ENCODE results near the gene GALNT5.

Gene GALNT5

GRCh38 chr2:157315901-157316300, 58.4 kb downstream of the GALNT5 start:
- Histone ChIP-seq H3K36me3 (ENCODE audit: control insufficient read depth in 1 of 2, insufficient read depth in 2 of 2, low read length in 2 of 2) (no peaks in the 10 kb centered on the region), H3K27me3 (ENCODE audit: low read depth, low read length) (no peaks in the 10 kb centered on the region), H3K9me3 (ENCODE audit: control insufficient read depth in 1 of 2, low read length in 2 of 2) (no peaks in the 10 kb centered on the region), H3K4me3 (ENCODE audit: low read depth in 1 of 2, low read length in 2 of 2) (no peak overlapping the region), H3K27ac (ENCODE audit: low read length) (no peak overlapping the region), H3K4me1 (ENCODE audit: control insufficient read depth in 1 of 2, insufficient read depth in 2 of 2, low read length in 2 of 2) (no peaks in the 10 kb centered on the region)

- H3K9me3 ChIP-seq (ENCODE audit: control insufficient read depth in 1 of 2, low read length in 2 of 2): no peaks in the 10 kb centered on the region
- no peaks in the 10 kb centered on the region for H3K27me3 ChIP-seq (ENCODE audit: low read depth, low read length)
- no peak overlapping the region for H3K27ac ChIP-seq (ENCODE audit: low read length)
- no peaks in the 10 kb centered on the region for H3K36me3 ChIP-seq (ENCODE audit: control insufficient read depth in 1 of 2, insufficient read depth in 2 of 2, low read length in 2 of 2)
- H3K4me3 ChIP-seq (ENCODE audit: low read depth in 1 of 2, low read length in 2 of 2): no peak overlapping the region
- H3K4me1 ChIP-seq (ENCODE audit: control insufficient read depth in 1 of 2, insufficient read depth in 2 of 2, low read length in 2 of 2): no peaks in the 10 kb centered on the region
Observed at GRCh38 chr2:157318884-157319283, 61.4 kb downstream of the GALNT5 start.

DNA sequence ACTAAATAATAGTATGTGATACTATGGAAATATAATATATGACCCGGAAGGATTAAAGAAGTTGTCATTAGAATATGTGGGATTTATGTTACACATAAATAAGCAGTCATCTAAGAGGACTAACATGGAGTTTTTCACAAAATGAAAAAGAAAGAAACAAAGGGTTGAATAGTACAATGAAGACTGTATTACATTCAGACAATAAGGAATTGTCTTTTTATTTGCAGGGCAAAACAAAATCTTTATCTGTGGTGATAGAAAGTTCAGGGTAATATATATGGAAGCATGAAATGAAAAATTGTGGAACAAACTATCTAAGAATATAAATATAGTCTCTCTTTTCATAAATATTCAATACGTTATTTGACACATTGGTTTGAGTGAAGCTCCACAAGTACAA, 62.3 kb downstream of the GALNT5 start:
- no peaks in the 10 kb centered on the region for H3K27me3 ChIP-seq (ENCODE audit: low read depth, low read length)
- H3K9me3 ChIP-seq (ENCODE audit: control insufficient read depth in 1 of 2, low read length in 2 of 2): no peaks in the 10 kb centered on the region
- no peaks in the 10 kb centered on the region for H3K36me3 ChIP-seq (ENCODE audit: control insufficient read depth in 1 of 2, insufficient read depth in 2 of 2, low read length in 2 of 2)
- no peak overlapping the region for H3K4me3 ChIP-seq (ENCODE audit: low read depth in 1 of 2, low read length in 2 of 2)
- H3K27ac ChIP-seq (ENCODE audit: low read length): no peak overlapping the region
- no peaks in the 10 kb centered on the region for H3K4me1 ChIP-seq (ENCODE audit: control insufficient read depth in 1 of 2, insufficient read depth in 2 of 2, low read length in 2 of 2)

DNA sequence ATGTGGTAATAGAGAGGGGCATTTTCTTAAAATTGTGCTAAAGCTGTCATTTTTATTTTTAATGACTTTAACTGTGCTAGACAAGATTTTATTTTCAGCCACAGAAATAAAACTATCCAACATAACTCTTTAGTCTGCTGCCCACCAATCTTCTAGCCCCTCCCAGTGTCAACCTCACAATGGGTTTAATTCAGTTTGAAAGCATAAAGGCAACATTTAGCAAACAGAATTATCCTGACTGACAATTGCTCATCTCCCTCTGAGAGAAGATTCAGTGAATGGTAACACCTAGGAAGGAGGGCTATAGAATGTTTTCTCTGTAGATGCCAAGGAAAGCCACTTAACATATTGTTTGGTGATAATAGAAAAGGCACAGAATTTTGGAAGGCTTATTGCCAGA, 62.9 kb downstream of the GALNT5 start:
- no peak overlapping the region for H3K27ac ChIP-seq (ENCODE audit: low read length)
- H3K9me3 ChIP-seq (ENCODE audit: control insufficient read depth in 1 of 2, low read length in 2 of 2): no peaks in the 10 kb centered on the region
- no peaks in the 10 kb centered on the region for H3K36me3 ChIP-seq (ENCODE audit: control insufficient read depth in 1 of 2, insufficient read depth in 2 of 2, low read length in 2 of 2)
- no peak overlapping the region for H3K4me3 ChIP-seq (ENCODE audit: low read depth in 1 of 2, low read length in 2 of 2)
- H3K27me3 ChIP-seq (ENCODE audit: low read depth, low read length): no peaks in the 10 kb centered on the region
- H3K4me1 ChIP-seq (ENCODE audit: control insufficient read depth in 1 of 2, insufficient read depth in 2 of 2, low read length in 2 of 2): no peaks in the 10 kb centered on the region

DNA sequence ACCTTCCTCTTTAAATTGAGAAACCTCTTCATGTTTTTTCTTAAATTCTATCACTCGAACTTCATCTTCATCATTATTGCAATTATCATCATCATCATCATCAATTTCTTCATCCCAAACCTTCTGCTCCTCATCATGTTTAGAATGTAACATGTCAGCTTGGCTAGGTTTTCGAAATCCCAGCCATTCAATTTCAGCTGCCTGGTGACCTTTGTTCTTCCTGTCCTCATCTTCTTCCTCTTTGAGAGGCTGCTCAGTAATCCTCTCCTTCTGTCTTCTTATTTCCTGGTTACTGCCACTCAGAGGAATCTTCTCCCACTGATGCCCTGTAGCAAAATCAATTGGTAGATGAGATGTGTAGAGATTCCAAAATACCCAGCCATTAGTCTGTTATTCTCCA, 64.0 kb downstream of the GALNT5 start:
- Histone ChIP-seq H3K27ac (ENCODE audit: low read length) (no peak overlapping the region), H3K27me3 (ENCODE audit: low read depth, low read length) (no peaks in the 10 kb centered on the region), H3K4me1 (ENCODE audit: control insufficient read depth in 1 of 2, insufficient read depth in 2 of 2, low read length in 2 of 2) (no peaks in the 10 kb centered on the region), H3K36me3 (ENCODE audit: control insufficient read depth in 1 of 2, insufficient read depth in 2 of 2, low read length in 2 of 2) (no peaks in the 10 kb centered on the region), H3K9me3 (ENCODE audit: control insufficient read depth in 1 of 2, low read length in 2 of 2) (no peaks in the 10 kb centered on the region), H3K4me3 (ENCODE audit: low read depth in 1 of 2, low read length in 2 of 2) (no peak overlapping the region)

- Histone ChIP-seq H3K9me3 (ENCODE audit: control insufficient read depth in 1 of 2, low read length in 2 of 2) (no peaks in the 10 kb centered on the region), H3K27ac (ENCODE audit: low read length) (no peak overlapping the region), H3K36me3 (ENCODE audit: control insufficient read depth in 1 of 2, insufficient read depth in 2 of 2, low read length in 2 of 2) (no peaks in the 10 kb centered on the region), H3K27me3 (ENCODE audit: low read depth, low read length) (no peaks in the 10 kb centered on the region), H3K4me1 (ENCODE audit: control insufficient read depth in 1 of 2, insufficient read depth in 2 of 2, low read length in 2 of 2) (peaks cover 0 to 4% of the 10 kb centered on the region in 2 donors), H3K4me3 (ENCODE audit: low read depth in 1 of 2, low read length in 2 of 2) (no peak overlapping the region)
Observed at GRCh38 chr2:157322432-157322831, 64.9 kb downstream of the GALNT5 start.

- H3K4me3 ChIP-seq (ENCODE audit: low read depth in 1 of 2, low read length in 2 of 2): no peak overlapping the region
- H3K36me3 ChIP-seq (ENCODE audit: control insufficient read depth in 1 of 2, insufficient read depth in 2 of 2, low read length in 2 of 2): no peaks in the 10 kb centered on the region
- H3K9me3 ChIP-seq (ENCODE audit: control insufficient read depth in 1 of 2, low read length in 2 of 2): no peaks in the 10 kb centered on the region
- H3K27me3 ChIP-seq (ENCODE audit: low read depth, low read length): no peaks in the 10 kb centered on the region
- H3K4me1 ChIP-seq (ENCODE audit: control insufficient read depth in 1 of 2, insufficient read depth in 2 of 2, low read length in 2 of 2): peaks cover 0 to 6% of the 10 kb centered on the region in 2 donors
- H3K27ac ChIP-seq (ENCODE audit: low read length): no peak overlapping the region
Observed at GRCh38 chr2:157324331-157324843, 66.9 kb downstream of the GALNT5 start.

DNA sequence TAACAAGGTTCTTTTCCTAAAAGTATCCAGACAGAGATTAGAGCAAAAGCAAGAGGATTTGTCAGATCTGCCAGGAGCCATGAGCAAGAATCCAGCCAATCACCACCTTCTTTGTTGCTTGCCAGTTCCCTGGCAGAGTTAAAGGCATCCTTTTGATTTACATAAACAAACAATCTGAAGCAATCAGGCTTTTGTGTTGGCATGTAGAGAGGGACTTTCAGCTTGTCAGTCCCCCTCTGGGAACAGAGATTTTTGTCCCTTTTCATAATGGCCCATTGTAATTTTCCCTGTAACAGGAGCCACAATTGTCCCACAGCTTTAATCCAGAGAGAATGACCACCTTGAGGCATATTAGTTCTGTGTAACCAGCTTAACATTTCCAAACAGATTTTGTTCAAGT, 68.3 kb downstream of the GALNT5 start, which contains the start of gene ERMN:
Gene ERMN, minus strand, starts transcription at position 39 of the 400 bp plus-strand sequence. CDS start 182 bp downstream, outside the sequence.
- H3K36me3 ChIP-seq (ENCODE audit: control insufficient read depth in 1 of 2, insufficient read depth in 2 of 2, low read length in 2 of 2): no peaks in the 10 kb centered on the region
- peaks cover 0 to 6% of the 10 kb centered on the region in 2 donors for H3K4me1 ChIP-seq (ENCODE audit: control insufficient read depth in 1 of 2, insufficient read depth in 2 of 2, low read length in 2 of 2)
- no peaks in the 10 kb centered on the region for H3K27me3 ChIP-seq (ENCODE audit: low read depth, low read length)
- H3K4me3 ChIP-seq (ENCODE audit: low read depth in 1 of 2, low read length in 2 of 2): no peak within 1 kb of the TSS
- H3K9me3 ChIP-seq (ENCODE audit: control insufficient read depth in 1 of 2, low read length in 2 of 2): no peaks in the 10 kb centered on the region
- H3K27ac ChIP-seq (ENCODE audit: low read length): no peak within 1 kb of the TSS

- no peaks in the 10 kb centered on the region for H3K36me3 ChIP-seq (ENCODE audit: control insufficient read depth in 1 of 2, insufficient read depth in 2 of 2, low read length in 2 of 2)
- no peaks in the 10 kb centered on the region for H3K27me3 ChIP-seq (ENCODE audit: low read depth, low read length)
- H3K9me3 ChIP-seq (ENCODE audit: control insufficient read depth in 1 of 2, low read length in 2 of 2): no peaks in the 10 kb centered on the region
- H3K27ac ChIP-seq (ENCODE audit: low read length): no peak overlapping the region
- no peak overlapping the region for H3K4me3 ChIP-seq (ENCODE audit: low read depth in 1 of 2, low read length in 2 of 2)
- peaks cover 0 to 6% of the 10 kb centered on the region in 2 donors for H3K4me1 ChIP-seq (ENCODE audit: control insufficient read depth in 1 of 2, insufficient read depth in 2 of 2, low read length in 2 of 2)
Observed at GRCh38 chr2:157326698-157327097, 69.2 kb downstream of the GALNT5 start.

- Histone ChIP-seq H3K27me3 (ENCODE audit: low read depth, low read length) (no peaks in the 10 kb centered on the region), H3K27ac (ENCODE audit: low read length) (no peak overlapping the region), H3K4me3 (ENCODE audit: low read depth in 1 of 2, low read length in 2 of 2) (no peak overlapping the region)
Observed at GRCh38 chr2:157327200-157327599, 69.7 kb downstream of the GALNT5 start.

DNA sequence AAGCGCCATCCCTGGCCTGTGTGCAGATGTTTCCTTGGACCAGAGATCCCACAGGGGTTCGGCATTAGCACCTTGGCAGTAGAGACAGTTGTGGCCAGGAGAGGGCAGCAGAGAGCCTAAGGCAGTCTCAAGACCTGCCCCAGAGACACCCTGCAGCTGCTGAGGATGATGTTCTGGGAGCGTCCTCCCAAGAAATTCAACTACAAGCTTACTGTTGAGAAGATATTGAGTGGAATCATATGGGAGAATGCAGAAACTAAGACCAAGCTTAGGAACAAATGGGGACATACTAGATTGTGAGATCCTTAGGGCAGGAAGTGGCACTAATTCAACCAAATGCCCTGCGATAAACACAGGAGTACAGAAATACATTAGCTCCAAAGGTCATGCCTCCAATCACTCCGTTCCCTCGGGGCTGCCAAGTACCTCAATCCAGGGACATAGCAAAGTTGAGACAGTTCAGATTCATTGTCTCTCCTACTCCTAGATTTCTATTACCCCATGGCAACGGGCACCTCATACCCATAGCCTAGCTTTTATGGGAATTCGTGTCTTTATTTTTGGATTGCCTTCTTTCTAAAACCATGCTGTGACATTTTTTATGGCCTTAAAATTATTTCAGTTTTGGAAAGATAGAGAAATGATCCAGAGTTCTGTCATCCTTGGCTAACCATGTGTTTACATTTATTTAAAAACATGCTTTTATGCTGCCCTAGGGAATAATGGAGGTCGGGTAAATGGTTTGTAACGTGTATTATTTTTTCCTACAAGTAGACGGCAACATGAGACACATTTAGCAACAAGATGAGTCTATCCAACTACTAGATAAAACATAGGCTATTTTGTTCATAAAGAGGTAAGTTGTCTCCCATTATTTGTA, 70.4 kb downstream of the GALNT5 start:
- Histone ChIP-seq H3K27ac (ENCODE audit: low read length) (no peak overlapping the region), H3K4me3 (ENCODE audit: low read depth in 1 of 2, low read length in 2 of 2) (no peak overlapping the region)

More at GRCh38 chr2:157327200-157327599, 69.7 kb downstream of the GALNT5 start:
- Histone ChIP-seq H3K9me3 (ENCODE audit: control insufficient read depth in 1 of 2, low read length in 2 of 2) (no peaks in the 10 kb centered on the region), H3K4me1 (ENCODE audit: control insufficient read depth in 1 of 2, insufficient read depth in 2 of 2, low read length in 2 of 2) (peaks cover 0 to 6% of the 10 kb centered on the region in 2 donors), H3K36me3 (ENCODE audit: control insufficient read depth in 1 of 2, insufficient read depth in 2 of 2, low read length in 2 of 2) (no peaks in the 10 kb centered on the region)

More for the DNA sequence above, 70.4 kb downstream of the GALNT5 start:
- peaks cover 0 to 6% of the 10 kb centered on the region in 2 donors for H3K4me1 ChIP-seq (ENCODE audit: control insufficient read depth in 1 of 2, insufficient read depth in 2 of 2, low read length in 2 of 2)
- H3K9me3 ChIP-seq (ENCODE audit: control insufficient read depth in 1 of 2, low read length in 2 of 2): no peaks in the 10 kb centered on the region
- no peaks in the 10 kb centered on the region for H3K36me3 ChIP-seq (ENCODE audit: control insufficient read depth in 1 of 2, insufficient read depth in 2 of 2, low read length in 2 of 2)
- H3K27me3 ChIP-seq (ENCODE audit: low read depth, low read length): no peaks in the 10 kb centered on the region

Data from muscle layer of duodenum (tissue), 2 donors.